ENCODE results near the gene RASAL1. TPM values are rescaled to one million over a fixed set of nuclear protein-coding genes. Genes with fewer than 3 reads are reported as not detected.

The RASAL1 gene
- total and polyA plus RNA-seq, 2 experiments from 2014 or later: 2.7 to 8.2 TPM

DNA sequence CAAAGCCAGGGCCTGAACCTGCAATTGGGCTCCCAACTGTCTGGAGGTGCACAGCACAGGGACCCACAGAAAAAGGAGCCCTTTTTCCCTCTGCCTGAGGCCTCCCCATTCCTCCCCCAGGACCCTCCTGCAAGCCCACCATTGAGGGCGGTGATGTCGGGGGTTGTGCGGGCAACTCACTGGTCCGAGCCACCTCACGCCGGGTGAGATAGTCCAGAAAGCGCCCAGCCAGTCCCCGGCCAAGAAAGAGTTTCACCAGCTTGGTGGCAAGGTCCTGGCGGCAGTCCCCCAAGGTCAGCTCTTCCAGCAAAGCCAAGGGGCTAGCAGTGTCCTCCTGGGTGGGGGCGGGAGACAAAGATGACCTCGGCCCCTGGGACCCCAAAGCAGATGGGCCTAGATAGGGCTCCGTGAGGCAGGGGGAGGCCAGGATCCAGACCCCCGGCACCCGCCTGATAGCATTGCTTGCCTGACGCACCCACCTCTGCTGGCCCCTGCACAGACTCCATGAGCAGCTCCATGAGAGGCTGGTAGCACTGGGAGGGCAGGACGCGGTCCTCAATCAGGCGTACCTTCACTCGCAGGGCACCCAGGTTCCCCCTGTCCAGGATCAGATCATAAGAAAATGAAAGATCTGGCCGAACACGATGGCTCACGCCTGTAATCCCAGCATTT is 20.0 kb downstream of the RASAL1 start:
- no peaks in the 10 kb centered on the region for H3K27me3 ChIP-seq (ENCODE audit: insufficient read depth)
- H3K36me3 Mint-ChIP-seq (ENCODE audit: low read depth): no peaks in the 10 kb centered on the region; the same call in 2 of the 3 replicates
- H3K27me3 Mint-ChIP-seq (ENCODE audit: insufficient read depth, low read depth, poor library complexity): peaks cover 12% of the 10 kb centered on the region
- ATAC-seq (no peak), DNase-seq (ENCODE audit: low spot score) (no peak)
- H3K9me2 ChIP-seq (ENCODE audit: insufficient read depth): no peaks in the 10 kb centered on the region
- H3K27ac ChIP-seq (ENCODE audit: low read depth): no peak overlapping the region
- no peak overlapping the region for H3K4me3 ChIP-seq
- no peak overlapping the region for H3K4me2 ChIP-seq
- H3K79me2 ChIP-seq (replicated peaks; ENCODE audit: insufficient read depth): no peaks in the 10 kb centered on the region
- TF ChIP-seq, protein P1, sequence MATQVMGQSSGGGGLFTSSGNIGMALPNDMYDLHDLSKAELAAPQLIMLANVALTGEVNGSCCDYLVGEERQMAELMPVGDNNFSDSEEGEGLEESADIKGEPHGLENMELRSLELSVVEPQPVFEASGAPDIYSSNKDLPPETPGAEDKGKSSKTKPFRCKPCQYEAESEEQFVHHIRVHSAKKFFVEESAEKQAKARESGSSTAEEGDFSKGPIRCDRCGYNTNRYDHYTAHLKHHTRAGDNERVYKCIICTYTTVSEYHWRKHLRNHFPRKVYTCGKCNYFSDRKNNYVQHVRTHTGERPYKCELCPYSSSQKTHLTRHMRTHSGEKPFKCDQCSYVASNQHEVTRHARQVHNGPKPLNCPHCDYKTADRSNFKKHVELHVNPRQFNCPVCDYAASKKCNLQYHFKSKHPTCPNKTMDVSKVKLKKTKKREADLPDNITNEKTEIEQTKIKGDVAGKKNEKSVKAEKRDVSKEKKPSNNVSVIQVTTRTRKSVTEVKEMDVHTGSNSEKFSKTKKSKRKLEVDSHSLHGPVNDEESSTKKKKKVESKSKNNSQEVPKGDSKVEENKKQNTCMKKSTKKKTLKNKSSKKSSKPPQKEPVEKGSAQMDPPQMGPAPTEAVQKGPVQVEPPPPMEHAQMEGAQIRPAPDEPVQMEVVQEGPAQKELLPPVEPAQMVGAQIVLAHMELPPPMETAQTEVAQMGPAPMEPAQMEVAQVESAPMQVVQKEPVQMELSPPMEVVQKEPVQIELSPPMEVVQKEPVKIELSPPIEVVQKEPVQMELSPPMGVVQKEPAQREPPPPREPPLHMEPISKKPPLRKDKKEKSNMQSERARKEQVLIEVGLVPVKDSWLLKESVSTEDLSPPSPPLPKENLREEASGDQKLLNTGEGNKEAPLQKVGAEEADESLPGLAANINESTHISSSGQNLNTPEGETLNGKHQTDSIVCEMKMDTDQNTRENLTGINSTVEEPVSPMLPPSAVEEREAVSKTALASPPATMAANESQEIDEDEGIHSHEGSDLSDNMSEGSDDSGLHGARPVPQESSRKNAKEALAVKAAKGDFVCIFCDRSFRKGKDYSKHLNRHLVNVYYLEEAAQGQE (IDR thresholded peaks at IDR 0.05; ENCODE audit: unreplicated experiment): no peak
- TF ChIP-seq CREB1 (CRISPR knock-in tag; IDR thresholded peaks at IDR 0.05; ENCODE audit: low read depth) (no peak), ZNF114 (CRISPR knock-in tag; IDR thresholded peaks at IDR 0.05) (no peak), EZH2phosphoT487 (IDR thresholded peaks at IDR 0.05; ENCODE audit: unreplicated experiment) (no peak), JUNB (IDR thresholded peaks at IDR 0.05; ENCODE audit: unreplicated experiment) (no peak), POLR2AphosphoS5 (IDR thresholded peaks at IDR 0.05; ENCODE audit: low read depth) (no peak), EZH2 (IDR thresholded peaks at IDR 0.05; ENCODE audit: low read depth, unreplicated experiment) (no peak), STAT1 (IDR thresholded peaks at IDR 0.05; ENCODE audit: unreplicated experiment) (no peak), NANOG (IDR thresholded peaks at IDR 0.05; ENCODE audit: borderline replicate concordance) (no peak), ZNF462 (CRISPR knock-in tag; IDR thresholded peaks at IDR 0.05) (no peak), ZNF331 (CRISPR knock-in tag; IDR thresholded peaks at IDR 0.05; ENCODE audit: low read depth) (no peak)
- TF ChIP-seq, protein P2, sequence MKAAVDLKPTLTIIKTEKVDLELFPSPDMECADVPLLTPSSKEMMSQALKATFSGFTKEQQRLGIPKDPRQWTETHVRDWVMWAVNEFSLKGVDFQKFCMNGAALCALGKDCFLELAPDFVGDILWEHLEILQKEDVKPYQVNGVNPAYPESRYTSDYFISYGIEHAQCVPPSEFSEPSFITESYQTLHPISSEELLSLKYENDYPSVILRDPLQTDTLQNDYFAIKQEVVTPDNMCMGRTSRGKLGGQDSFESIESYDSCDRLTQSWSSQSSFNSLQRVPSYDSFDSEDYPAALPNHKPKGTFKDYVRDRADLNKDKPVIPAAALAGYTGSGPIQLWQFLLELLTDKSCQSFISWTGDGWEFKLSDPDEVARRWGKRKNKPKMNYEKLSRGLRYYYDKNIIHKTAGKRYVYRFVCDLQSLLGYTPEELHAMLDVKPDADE (IDR thresholded peaks at IDR 0.05): no peak
- TF ChIP-seq, protein P3, sequence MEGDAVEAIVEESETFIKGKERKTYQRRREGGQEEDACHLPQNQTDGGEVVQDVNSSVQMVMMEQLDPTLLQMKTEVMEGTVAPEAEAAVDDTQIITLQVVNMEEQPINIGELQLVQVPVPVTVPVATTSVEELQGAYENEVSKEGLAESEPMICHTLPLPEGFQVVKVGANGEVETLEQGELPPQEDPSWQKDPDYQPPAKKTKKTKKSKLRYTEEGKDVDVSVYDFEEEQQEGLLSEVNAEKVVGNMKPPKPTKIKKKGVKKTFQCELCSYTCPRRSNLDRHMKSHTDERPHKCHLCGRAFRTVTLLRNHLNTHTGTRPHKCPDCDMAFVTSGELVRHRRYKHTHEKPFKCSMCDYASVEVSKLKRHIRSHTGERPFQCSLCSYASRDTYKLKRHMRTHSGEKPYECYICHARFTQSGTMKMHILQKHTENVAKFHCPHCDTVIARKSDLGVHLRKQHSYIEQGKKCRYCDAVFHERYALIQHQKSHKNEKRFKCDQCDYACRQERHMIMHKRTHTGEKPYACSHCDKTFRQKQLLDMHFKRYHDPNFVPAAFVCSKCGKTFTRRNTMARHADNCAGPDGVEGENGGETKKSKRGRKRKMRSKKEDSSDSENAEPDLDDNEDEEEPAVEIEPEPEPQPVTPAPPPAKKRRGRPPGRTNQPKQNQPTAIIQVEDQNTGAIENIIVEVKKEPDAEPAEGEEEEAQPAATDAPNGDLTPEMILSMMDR (conservative IDR thresholded peaks at IDR 0.05; ENCODE audit: low read depth in 2 of 2): no peak
- H3F3A ChIP-seq (replicated peaks; ENCODE audit: low read depth): no peaks in the 10 kb centered on the region
- H3K4me1 Mint-ChIP-seq: peaks cover 13% of the 10 kb centered on the region
- no peak overlapping the region for H2AFZ ChIP-seq
- no peaks in the 10 kb centered on the region; the same call in 1 of the 2 replicates for H4K20me1 ChIP-seq (replicated peaks; ENCODE audit: insufficient read depth)
- H3K27ac Mint-ChIP-seq: no peak overlapping the region
- H3K36me3 ChIP-seq (ENCODE audit: insufficient read depth): no peaks in the 10 kb centered on the region
- H3K4me1 ChIP-seq (ENCODE audit: insufficient read depth): peaks cover 3% of the 10 kb centered on the region; the same call in 1 of the 2 replicates
- no peak overlapping the region for H3K4me3 Mint-ChIP-seq
- H3K9me3 Mint-ChIP-seq: no peaks in the 10 kb centered on the region; the same call in 1 of the 3 replicates

Data from GM23338 (cell line).